ENCODE results near the gene CYB5R4.

Gene CYB5R4

GRCh38 chr6:83852528-83853177, 6.8 kb upstream of the CYB5R4 start:
- no peak for DNase-seq (ENCODE audit: low read depth)
- peak overlapping the region; percentile 55 for H3K4me3 ChIP-seq (ENCODE audit: low read depth, low read length)

GRCh38 chr6:83853178-83854000, 6.1 kb upstream of the CYB5R4 start, which contains the start of gene RIPPLY2:
RIPPLY2 (plus strand) TSS chr6:83853360; CDS start chr6:83853417, 57 bp downstream.
- DNase-seq (ENCODE audit: low read depth), result peak; percentile 36
- peak within 1 kb of the TSS; percentile 55 for H3K4me3 ChIP-seq (ENCODE audit: low read depth, low read length)
- TF ChIP-seq, protein P1, sequence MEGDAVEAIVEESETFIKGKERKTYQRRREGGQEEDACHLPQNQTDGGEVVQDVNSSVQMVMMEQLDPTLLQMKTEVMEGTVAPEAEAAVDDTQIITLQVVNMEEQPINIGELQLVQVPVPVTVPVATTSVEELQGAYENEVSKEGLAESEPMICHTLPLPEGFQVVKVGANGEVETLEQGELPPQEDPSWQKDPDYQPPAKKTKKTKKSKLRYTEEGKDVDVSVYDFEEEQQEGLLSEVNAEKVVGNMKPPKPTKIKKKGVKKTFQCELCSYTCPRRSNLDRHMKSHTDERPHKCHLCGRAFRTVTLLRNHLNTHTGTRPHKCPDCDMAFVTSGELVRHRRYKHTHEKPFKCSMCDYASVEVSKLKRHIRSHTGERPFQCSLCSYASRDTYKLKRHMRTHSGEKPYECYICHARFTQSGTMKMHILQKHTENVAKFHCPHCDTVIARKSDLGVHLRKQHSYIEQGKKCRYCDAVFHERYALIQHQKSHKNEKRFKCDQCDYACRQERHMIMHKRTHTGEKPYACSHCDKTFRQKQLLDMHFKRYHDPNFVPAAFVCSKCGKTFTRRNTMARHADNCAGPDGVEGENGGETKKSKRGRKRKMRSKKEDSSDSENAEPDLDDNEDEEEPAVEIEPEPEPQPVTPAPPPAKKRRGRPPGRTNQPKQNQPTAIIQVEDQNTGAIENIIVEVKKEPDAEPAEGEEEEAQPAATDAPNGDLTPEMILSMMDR (conservative IDR thresholded peaks at IDR 0.05; ENCODE audit: low read depth, low read length), result no peak

More at GRCh38 chr6:83852528-83853177, 6.8 kb upstream of the CYB5R4 start:
- TF ChIP-seq, protein P1 (conservative IDR thresholded peaks at IDR 0.05; ENCODE audit: low read depth, low read length), result no peak

GRCh38 chr6:83854001-83854501, 5.4 kb upstream of the CYB5R4 start:
- no peak for DNase-seq (ENCODE audit: low read depth)
- TF ChIP-seq, protein P1 (conservative IDR thresholded peaks at IDR 0.05; ENCODE audit: low read depth, low read length), result no peak
- peak overlapping the region; percentile 55 for H3K4me3 ChIP-seq (ENCODE audit: low read depth, low read length)

DNA sequence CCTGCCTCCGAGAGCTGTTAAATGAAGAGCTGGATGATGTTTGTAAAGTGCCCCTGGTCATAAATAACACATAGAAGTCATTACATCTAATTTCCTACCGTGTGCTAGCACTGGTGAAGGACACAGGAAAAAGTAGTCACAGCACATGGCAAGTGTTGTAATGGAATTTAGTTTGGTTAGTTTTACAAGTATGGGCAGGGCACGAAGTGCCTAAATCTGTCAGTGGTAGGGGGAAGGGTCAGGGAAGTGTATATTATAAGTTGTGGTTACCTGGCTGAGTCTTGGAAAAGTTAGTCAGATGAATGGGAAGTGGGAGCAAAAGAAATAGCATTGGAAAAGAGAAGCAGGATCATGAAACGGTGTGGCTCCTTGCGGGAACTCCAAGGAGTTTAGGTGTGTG, 4.7 kb upstream of the CYB5R4 start:
- TF ChIP-seq, protein P1 (conservative IDR thresholded peaks at IDR 0.05; ENCODE audit: low read depth, low read length), result no peak
- H3K4me3 ChIP-seq (ENCODE audit: low read depth, low read length), result no peak overlapping the region
- DNase-seq (ENCODE audit: low read depth), result no peak

DNA sequence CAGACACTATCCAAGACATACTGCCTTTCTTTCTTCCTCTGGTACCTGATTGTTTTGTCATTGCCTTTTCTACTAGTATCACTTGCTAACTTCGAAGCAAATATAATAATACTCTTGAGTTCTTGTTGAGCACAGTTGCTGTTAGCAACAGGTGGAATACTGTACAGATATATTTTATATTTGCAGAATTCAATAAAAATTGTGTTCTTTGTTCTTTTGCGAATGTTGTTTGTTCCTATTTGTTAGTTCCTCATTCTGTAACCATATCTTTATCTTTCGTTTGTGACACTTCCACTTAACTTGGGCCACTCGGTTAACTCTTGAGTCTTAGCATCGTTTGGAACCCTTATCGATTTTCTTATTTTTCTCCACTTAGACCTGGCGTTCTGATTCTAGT, 868 bp downstream of the CYB5R4 start:
- TF ChIP-seq, protein P1 (conservative IDR thresholded peaks at IDR 0.05; ENCODE audit: low read depth, low read length), result no peak
- DNase-seq (ENCODE audit: low read depth), result no peak
- peak overlapping the region; percentile 91 for H3K4me3 ChIP-seq (ENCODE audit: low read depth, low read length)

- TF ChIP-seq, protein P1 (conservative IDR thresholded peaks at IDR 0.05; ENCODE audit: low read depth, low read length), result no peak
- peak overlapping the region; percentile 91 for H3K4me3 ChIP-seq (ENCODE audit: low read depth, low read length)
- no peak for DNase-seq (ENCODE audit: low read depth)
Measured at GRCh38 chr6:83860782-83861495, 1.4 kb downstream of the CYB5R4 start.
